ENCODE data around the gene CRHR1.

CRHR1 gene

GRCh38 chr17:45847747-45848146 is 63.6 kb downstream of the CRHR1 start:
- no peak for TF ChIP-seq CTCF (IDR thresholded peaks at IDR 0.05; ENCODE audit: low read depth, low read length)
- H3K4me3 ChIP-seq (ENCODE audit: low read depth, low read length) = no peak overlapping the region
- H3K36me3 ChIP-seq = no peaks in the 10 kb centered on the region

GRCh38 chr17:45848405-45848804 is 64.3 kb downstream of the CRHR1 start:
- Histone ChIP-seq H3K4me3 (ENCODE audit: low read depth, low read length) (no peak overlapping the region), H3K36me3 (no peaks in the 10 kb centered on the region), H3K9me3 (ENCODE audit: severe bottlenecking) (no peaks in the 10 kb centered on the region), H3K27me3 (ENCODE audit: insufficient read depth, low read depth, severe bottlenecking) (no peaks in the 10 kb centered on the region), H3K27ac (peak overlapping the region; percentile 60)
- TF ChIP-seq CTCF (IDR thresholded peaks at IDR 0.05; ENCODE audit: low read depth, low read length) = peak; percentile 19; the same call in 1 of the 2 replicates
- DNase-seq = no peak

More at GRCh38 chr17:45847747-45848146, 63.6 kb downstream of the CRHR1 start:
- no peak for DNase-seq
- Histone ChIP-seq H3K27me3 (ENCODE audit: insufficient read depth, low read depth, severe bottlenecking) (no peaks in the 10 kb centered on the region), H3K9me3 (ENCODE audit: severe bottlenecking) (no peaks in the 10 kb centered on the region), H3K27ac (no peak overlapping the region)

GRCh38 chr17:45848868-45849535 is 64.9 kb downstream of the CRHR1 start:
- DNase-seq = peak; percentile 79
- no peak for TF ChIP-seq CTCF (IDR thresholded peaks at IDR 0.05; ENCODE audit: low read depth, low read length)
- H3K36me3 ChIP-seq = no peaks in the 10 kb centered on the region
- peak overlapping the region; percentile 60 for H3K27ac ChIP-seq
- no peak overlapping the region for H3K4me3 ChIP-seq (ENCODE audit: low read depth, low read length)
- H3K27me3 ChIP-seq (ENCODE audit: insufficient read depth, low read depth, severe bottlenecking) = no peaks in the 10 kb centered on the region
- no peaks in the 10 kb centered on the region for H3K9me3 ChIP-seq (ENCODE audit: severe bottlenecking)

GRCh38 chr17:45849536-45849990 is 65.4 kb downstream of the CRHR1 start:
- DNase-seq = no peak
- peak; percentile 33; the same call in 1 of the 2 replicates for TF ChIP-seq CTCF (IDR thresholded peaks at IDR 0.05; ENCODE audit: low read depth, low read length)
- no peaks in the 10 kb centered on the region for H3K9me3 ChIP-seq (ENCODE audit: severe bottlenecking)
- no peaks in the 10 kb centered on the region for H3K27me3 ChIP-seq (ENCODE audit: insufficient read depth, low read depth, severe bottlenecking)
- H3K4me3 ChIP-seq (ENCODE audit: low read depth, low read length) = no peak overlapping the region
- peak overlapping the region; percentile 60 for H3K27ac ChIP-seq
- H3K36me3 ChIP-seq = no peaks in the 10 kb centered on the region

- H3K27me3 ChIP-seq (ENCODE audit: insufficient read depth, low read depth, severe bottlenecking) = no peaks in the 10 kb centered on the region
- H3K4me3 ChIP-seq (ENCODE audit: low read depth, low read length) = no peak overlapping the region
- DNase-seq = no peak
- no peak for TF ChIP-seq CTCF (IDR thresholded peaks at IDR 0.05; ENCODE audit: low read depth, low read length)
- H3K9me3 ChIP-seq (ENCODE audit: severe bottlenecking) = peaks cover 2% of the 10 kb centered on the region
- H3K36me3 ChIP-seq = no peaks in the 10 kb centered on the region
- no peak overlapping the region for H3K27ac ChIP-seq
Measured at GRCh38 chr17:45850011-45850410, 65.9 kb downstream of the CRHR1 start.

- H3K27me3 ChIP-seq (ENCODE audit: insufficient read depth, low read depth, severe bottlenecking) = no peaks in the 10 kb centered on the region
- H3K9me3 ChIP-seq (ENCODE audit: severe bottlenecking) = peaks cover 5% of the 10 kb centered on the region
- H3K36me3 ChIP-seq = no peaks in the 10 kb centered on the region
- H3K4me3 ChIP-seq (ENCODE audit: low read depth, low read length) = no peak overlapping the region
- no peak for TF ChIP-seq CTCF (IDR thresholded peaks at IDR 0.05; ENCODE audit: low read depth, low read length)
- DNase-seq = no peak
- no peak overlapping the region for H3K27ac ChIP-seq
Measured at GRCh38 chr17:45850468-45850867, 66.3 kb downstream of the CRHR1 start.
